GM18499 (cell line): ENCODE data around the gene IGSF8.
"Not testable (repeated sequence)": the region's sequence is repeated elsewhere in the genome, so short reads cannot be mapped to it uniquely, and the experiment has no call there.

Experiments used
- ATAC-seq: cut with Tn5 transposase; IDR thresholded peaks from one replicate; pipeline ENCODE4 v1.9.1; 2021; ENCODE audit warnings: moderate number of reproducible peaks; ENCODE audit not compliant: insufficient read depth, unreplicated experiment

IGSF8 gene

DNA sequence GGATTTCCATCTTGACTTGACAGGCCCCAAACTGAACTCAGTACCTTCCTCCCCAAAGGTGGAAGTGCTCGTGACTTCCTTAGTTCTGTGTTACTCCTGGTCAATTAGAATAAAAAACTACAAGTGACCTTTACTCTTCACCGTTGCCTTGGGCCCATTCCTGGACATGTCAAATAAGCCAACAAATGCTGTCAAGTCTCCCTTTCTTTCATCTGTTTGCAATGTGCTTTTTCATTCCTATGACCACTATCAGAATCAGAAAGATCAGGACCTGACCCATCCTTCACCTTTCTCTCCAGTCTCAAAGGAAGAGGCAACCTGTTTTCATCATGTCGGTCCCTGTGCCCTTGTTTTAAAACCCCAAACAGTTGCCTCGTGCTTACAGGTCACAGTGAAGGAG lies 23.6 kb downstream of the IGSF8 start:
- no peak for ATAC-seq

DNA sequence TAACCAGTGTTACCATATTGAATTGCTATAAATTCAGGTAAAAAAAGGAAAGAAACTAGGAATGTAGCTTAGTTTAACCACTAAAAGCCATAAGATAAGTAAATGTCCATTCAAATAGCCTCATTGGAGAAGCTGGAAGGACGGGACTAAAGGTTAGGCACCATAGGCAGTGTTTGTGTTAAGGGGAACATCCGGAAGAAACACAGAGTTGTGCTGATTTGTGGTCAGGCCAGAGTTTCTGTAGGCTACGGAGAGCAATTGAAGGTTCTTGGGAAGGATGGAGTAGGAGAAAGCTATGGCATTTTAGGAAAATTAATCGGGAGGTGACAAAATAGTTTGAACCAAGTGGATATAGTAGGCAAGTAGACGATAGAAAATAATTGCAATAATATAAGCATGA lies 27.1 kb downstream of the IGSF8 start:
- no peak for ATAC-seq

DNA sequence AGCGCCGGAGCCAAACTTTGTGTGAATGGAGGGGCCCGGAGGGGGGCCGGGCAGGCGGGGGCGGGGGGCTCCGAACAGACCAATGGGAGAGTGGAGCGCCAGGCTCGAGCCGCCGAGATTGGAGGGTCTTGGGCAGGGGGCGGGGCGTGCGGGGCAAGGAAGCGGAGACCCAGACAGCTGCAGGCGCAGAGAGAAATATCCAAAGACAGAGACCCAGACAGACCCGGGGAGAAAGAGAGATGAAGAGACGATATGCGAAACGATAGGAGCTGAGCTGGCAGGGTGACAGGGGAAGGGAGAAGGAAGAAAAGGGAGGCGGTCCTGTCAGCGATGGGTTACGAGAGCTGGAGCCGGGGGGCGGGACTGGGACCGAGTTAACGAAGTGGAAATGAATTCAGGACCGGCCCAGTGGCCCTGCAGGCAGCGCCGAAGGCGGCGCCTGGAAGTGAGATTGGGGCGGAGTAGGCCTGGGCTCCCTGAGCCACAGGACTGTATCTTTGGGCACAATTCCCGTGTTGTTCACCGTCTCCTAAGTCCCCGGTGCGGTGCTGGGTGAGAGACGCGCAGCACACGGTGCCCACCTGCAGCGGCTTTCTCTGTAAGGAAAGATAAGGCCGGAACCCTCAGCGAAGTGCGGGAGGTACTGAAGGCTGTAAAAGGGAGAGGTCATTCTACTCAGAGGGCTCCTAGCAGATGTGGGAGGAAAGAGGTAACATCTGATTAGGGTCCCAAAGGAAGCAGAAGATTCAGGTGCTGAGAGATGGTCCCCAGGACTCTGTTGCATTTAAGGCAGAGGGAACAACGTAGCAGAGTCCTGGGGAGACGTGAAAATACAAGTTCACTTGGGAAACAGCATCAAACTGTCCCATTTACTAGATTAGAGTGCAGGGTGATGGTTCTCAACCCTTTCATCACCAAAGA lies 27.9 kb downstream of the IGSF8 start:
- no peak for ATAC-seq

DNA sequence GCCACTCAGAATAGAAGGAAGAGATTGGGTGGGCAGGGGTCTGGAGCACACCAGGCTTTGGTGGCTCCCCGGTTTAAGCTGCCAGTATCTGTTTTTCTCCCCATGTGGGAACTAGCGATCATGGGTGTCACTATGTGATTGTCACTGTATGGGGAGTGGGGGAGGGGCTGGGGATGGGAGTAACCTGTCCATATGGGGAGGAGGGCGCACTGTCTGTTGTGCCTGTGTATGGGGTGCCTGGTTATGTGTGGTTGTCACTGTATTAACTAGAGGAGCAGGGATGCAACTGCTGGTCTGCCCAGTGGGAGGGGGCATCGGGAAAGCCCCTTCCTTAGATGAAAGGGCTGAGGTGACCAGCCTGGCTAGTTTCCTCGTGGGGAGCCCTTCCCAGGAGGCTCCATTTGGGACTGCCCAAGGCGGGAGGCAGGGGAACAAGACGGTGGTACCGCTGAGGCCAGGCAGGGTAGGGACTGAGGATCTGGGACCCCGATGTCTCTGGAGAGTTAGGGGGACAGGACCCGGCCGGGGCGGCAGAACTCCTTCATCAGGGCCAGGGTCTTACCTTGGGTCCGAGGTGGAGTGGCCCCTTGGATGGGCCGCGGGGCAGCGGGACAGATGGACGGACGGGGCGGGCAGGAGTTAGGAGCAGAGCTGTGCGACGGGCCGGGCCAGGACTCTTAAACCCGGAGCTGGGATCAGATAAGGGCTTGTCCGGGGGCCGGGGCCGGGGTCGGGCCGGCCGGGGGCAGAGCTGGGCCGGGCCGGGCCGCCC lies 28.8 kb downstream of the IGSF8 start, which contains the start of gene KCNJ10:
Gene KCNJ10 (minus strand): TSS at position 701 of the 772 bp plus-strand sequence. CDS start 27,628 bp downstream, outside the sequence.
- no peak for ATAC-seq

DNA sequence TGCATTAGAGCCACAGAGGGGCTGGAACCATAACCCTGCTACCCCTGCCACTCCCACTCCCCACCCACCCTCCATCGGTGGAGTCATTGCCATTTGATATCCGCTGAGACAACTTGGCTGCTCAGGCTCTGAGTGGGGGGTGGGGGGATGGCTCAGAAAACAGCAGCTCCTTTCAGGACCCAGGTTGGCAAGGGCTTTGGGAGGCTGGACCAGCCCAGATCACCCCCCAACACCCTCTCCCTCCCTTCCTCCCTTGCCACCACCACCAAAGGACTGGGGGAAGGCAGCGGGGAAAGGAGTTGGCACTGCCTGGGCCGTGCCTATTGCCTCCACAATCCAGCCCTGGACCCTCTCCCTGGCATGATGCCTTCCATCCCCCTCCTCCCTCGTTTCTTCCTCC lies 30.2 kb downstream of the IGSF8 start:
- ATAC-seq: no peak

DNA sequence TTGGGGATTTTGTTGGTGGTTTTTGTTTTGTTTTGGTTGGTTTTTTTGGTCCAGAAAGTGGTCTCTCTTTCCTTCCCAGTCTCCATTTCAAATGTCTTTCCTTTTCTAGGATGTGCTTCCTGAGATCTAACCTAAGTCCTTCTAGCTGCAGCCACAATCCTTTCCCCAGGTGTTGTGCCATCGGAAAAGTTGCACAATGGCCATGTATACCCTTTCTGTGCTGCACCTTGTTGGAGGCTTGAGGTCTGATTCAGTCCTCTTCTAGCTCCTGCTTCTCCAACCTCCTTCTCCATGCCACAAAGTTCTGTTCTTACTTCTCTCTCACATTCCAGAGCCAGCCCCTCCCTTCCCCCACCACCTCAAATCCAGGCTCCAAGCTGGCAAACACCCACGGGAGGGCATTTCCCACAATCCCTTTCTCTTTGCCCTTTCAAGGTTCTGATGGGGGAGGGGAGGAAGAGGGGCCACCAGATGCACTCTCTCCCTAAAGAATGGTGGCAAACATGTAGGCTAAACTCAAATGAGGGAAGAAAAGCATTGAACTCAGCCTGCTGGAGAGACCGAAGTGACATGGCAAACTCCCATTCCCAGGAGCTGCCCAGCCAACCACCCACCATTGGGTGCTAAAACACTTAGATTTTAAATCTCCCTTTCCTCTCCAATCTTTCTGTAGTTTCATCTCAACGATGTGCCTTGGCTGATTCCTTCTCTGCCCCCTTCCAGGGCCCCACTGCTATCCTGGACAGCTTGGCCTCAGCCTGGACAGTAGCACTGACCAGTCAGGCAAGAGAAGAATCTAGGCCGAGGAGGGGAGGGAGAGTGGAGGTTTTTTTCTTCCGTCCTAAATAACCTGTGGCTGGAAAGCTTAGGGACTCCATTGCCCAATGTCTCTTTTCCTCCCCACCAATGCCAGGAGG lies 31.3 kb downstream of the IGSF8 start:
- ATAC-seq: no peak

DNA sequence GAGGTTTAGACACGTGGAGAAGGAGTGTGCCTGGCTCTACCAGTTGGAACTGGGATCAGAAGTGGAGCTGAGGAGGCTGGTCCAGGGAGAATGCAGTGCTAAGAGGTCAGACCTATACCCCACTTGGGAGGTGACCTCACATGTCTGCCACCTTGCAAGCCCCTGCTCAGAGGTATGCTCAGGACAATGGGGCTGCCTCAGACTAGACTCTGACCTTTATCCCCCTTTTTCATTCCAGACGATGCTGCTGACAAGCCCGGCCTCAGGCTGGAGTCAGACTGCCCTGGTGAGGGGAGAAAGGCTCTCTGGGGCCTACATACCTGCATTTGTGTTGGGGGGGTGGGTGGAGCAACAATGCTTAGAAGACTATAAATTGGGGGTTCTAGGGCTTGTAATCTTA lies 33.7 kb downstream of the IGSF8 start:
- no peak for ATAC-seq

DNA sequence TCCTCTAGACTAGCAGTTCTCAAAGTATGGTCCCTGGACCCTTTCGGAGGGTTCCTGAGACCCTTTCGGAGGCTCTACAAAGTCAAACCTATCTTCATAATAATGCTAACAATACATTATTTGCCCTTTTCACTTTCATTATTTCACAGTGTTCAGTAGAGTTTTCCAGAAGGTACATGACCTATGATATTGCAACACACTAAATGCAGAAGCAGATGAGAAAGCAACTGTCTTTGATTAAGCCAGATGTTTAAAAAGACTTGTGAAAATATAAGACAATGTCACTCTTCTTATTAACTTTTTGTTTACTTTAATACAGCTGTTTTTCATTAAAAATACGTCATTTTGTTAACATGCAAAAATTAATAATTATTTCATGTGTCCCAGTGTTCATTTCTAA lies 34.3 kb downstream of the IGSF8 start:
- ATAC-seq: no peak

DNA sequence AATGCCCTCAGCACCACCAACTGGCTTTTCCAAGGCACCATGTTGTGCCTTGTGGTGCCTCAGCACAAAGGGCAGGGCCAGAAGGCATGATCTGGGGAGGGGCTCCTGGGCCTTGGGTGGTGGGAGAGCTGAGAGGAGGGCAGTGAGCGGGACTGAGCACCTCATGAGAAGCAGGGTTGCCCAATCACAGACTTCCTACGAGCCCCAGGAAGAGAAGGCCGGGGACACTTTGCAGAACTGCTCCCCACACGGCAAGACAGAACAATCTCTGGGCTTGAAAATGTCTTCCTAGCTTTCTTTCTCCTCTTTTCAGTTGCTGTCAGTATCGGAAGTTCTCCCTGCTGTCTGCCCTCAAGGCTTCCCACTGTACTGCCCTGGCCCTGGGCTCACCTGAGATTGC lies 35.2 kb downstream of the IGSF8 start:
- ATAC-seq: no peak

DNA sequence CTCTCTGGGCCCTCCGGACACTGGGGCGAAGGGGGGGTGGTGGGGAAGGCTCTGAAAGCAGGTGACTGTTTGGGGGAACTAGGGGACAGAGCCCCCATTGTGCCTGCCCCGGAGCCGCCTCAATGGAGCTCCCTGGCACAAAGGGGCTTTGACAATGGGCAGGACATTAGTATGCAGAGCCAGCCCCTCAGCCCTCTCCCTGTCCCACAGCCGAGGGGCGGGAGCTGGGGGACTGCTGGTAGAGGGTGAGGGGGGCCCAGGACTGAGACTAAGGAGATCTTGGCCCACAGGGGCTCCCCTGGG lies 36.2 kb downstream of the IGSF8 start:
- no peak for ATAC-seq

DNA sequence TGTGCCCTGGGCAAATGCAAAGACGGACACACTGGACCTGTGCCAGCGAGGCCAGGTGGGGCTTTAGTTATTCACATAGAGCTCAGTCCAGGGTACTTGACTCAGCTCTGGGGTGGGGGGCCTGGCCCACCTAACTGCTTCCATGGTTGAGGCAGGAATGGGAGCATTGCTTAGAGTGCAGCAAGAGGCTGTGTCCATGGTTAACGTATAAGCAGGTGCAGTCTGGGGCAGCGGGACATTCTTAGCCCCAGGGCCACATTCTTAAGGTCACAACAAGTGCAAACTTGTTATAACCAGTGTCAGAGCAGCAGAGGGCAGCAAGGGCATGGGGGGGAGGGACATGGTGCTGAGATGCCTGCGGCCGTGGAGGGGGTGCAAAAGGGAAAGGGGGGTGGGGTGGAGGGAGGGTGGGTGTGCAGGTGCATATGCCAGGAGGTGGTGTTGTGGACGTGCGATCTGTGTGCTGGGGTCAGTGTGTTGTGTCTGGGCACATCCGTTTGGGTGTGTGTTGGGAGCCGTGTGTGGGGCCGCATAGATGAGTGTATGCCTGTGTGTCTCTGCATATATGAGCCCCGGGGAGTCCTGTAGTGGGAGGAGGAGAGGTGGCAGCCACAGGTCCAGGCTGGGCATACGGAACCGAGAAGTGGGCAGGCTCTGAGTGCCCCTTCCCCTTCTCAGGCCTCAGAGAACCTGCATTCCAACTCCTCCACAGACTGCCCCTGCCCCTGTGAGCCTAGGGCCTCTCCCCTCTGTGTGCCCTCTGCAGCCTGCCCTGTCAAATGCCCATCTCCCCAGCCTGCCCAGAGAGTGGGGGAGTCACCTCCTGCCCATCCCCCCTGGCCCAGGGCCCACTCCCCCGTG lies 36.8 kb downstream of the IGSF8 start:
- ATAC-seq: no peak

DNA sequence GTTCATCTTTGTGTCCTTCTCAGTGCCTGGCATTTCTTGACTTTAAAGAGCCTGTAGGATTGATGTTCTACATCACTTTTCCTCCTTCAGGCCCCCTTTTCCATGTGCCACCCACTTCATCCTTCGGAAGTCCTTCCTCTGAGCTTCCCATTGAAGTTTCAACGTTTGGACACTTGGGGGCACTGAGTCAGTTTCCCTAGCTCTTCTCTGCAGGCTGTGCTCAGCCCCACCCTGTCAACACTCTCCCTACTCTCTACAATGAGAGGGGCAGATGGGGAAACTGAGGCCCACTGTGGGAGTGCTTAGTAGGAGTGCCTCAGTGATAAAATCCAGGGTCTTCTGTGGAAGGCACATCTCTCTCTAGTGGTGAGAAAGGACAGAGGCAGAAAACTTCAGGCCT lies 40.3 kb downstream of the IGSF8 start:
- ATAC-seq: no peak

DNA sequence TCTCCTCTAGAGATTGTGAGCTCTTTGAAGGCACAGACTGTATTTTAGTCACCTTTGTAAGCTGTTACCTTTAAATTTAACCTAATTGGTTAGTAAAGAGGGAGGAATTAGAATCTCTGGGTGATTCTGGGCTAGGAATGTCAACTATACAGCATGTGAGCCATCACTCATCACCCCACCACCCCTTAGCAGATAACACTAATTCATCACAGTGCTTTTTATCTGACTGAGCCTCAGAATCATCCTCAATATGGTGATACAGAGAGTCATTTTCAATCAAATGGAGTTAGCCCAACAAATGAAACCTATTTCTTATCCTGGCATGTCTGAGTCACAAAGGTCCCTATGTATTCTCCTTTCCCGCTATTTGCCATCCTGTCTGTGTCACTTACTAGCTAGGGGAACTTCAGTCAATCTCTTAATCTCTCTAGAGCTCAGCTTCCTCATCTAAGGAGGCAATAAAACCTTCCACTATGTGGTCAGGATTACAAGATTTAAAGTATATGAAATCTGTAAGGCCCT lies 41.7 kb downstream of the IGSF8 start:
- ATAC-seq: no peak

DNA sequence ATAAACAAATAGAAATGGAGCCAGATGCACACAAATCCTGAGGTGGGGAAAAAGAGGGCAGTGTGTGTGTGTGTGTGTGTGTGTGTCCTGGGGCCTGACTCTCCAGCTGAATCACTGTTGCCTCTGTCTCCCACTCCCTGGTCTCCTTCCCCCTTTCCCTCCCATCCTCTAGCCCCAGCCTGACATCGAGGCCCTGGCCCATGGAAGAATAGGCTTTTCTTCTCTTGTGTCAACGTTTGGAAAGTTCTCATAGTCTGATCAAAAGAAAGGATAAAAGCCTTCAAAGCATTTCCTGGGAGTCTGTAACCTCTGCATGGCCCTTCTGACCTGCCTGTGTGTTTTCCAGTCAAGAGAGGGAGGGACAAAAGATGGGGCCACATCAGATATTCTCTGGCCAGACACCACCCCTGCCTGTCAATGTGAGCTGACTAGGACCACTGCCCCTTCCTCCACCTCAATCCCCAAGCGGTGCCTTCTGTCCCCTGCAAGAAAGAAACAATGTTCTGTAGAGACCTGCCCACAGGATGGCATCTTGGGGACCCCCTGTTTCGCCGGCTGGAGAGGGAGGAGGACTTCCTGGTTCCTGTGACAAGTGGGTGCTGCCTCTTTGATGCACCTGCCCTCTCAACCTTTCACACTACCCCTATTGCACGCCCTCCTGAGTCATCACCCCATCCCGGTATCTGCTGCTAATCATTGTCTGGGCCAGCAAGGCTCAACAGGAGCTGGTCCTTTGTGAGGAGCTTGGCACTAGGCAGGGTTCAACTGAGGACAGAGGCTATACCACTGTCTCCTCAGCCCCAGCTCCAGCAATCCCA lies 44.7 kb downstream of the IGSF8 start:
- no peak for ATAC-seq

DNA sequence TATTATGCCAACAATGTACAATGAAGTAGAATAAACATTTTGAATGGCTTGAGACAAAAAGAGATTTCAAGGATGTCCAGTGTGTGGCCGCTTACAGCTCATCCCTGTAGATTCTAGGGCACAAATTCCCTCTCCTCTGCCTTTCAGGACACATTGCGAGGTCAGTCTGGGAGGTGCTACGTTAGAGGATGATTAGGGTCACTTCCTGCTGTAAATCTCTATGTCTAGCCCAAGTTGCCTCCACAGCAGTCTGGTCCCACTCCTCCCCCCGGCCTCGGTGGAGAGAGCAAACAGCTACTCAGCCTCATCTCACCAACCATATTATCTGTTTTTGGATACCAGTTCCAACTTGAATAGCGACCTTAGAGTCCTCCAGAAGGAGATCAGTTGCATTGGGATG lies 45.5 kb downstream of the IGSF8 start:
- no peak for ATAC-seq

DNA sequence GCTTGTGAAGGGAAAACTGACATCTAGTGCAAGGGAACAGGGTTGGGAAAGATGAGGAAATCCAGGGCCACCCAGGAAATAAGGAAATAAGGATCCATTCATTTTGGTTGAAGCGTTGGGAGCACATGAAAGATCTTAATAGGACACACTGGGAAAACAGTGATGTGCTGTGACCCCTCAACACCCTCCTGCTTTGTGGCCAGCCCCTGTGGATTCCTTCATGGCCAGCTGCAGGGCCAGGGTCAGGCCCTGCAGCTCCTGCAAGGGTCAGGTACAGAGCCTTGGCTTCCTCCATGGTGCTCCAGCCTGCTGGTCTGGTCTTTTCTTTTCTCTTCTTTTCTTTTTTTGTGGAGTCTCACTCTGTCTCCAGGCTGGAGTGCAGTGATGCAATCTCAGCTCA lies 47.8 kb downstream of the IGSF8 start:
- no peak for ATAC-seq

DNA sequence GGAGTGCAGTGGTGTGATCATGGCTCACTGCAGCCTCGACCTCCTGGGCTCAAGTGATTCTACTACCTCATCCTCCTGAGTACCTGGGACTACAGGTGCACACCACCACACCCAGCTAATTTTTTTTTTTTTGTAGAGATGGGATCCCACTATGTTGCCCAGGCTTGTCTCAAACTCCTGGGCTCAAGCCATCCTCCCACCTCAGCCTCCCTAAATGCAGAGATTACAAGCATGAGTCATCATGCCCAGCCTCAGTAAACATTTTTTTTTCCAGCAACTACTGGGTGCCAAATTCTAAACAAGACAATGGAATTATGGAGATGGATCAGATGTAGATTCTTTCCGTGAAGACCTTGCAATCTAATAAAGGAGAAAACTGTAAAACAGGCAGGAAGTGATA lies 48.2 kb downstream of the IGSF8 start:
- not testable (repeated sequence) for ATAC-seq

DNA sequence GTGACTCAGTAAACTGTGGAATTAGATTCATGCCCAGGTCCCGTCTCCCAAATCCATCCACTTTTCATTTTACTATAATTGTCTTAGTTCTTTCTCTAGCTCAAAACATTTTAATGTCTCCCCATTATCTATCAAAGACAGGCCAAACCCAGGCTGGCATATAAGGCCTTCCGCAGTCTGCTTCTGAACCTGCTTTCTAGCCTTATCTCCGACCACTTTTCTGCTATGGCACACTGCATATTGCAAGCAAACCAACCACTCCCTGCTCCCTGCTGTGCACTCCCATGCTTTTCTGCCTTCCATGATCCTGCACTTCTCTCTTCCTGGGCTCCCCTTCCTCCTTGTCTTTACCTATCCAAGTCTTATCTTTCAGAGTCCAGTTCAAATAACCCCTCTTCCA lies 49.3 kb downstream of the IGSF8 start:
- no peak for ATAC-seq

DNA sequence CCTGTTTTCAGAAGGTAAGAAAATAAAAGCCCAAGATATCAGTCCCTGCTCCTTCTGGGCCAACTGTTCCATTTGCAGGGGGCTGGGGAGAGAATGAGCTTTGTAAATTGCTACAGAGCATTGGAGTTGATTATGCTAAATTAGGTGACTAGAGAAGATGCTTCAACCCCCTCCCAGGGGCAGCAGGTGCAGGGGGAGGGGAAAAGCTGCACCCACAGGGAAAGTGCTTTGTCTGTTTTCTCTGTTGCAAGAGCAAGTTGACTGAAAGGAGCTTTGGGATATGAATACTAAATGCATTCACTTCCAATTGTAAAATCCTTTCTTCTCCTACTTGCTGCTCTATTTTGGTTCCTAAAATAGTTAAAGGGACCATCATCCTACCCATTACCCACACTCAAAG lies 50.1 kb downstream of the IGSF8 start:
- ATAC-seq: no peak
